Central memory CD8-positive, alpha-beta T cell (primary cell): ENCODE measurements around the gene RTN1.

Experiments used
- ATAC-seq: fragments of 150-1000 bp; cut with Tn5 transposase; replicated peaks from 2 replicates; pipeline ENCODE4 v1.10.0; 2022; ENCODE audit warnings: mild to moderate bottlenecking, moderate FRiP score, moderate number of reproducible peaks; ENCODE audit not compliant: poor library complexity, severe bottlenecking; ENCODE audit errors: extremely low read depth
- DNase-seq, 2 donors: peaks; one replicate each; pipeline ENCODE4 v3.0.0; 2021; ENCODE audit warnings: low spot score in 2 of 2
- H3K27ac Mint-ChIP-seq: one replicate; pipeline ENCODE4 v1.8.0; 2022; ENCODE audit warnings: low read depth, mild to moderate bottlenecking, moderate library complexity, mixed read lengths
- H3K27me3 Mint-ChIP-seq: one replicate; pipeline ENCODE4 v1.8.0; 2022; ENCODE audit warnings: mixed read lengths
- H3K36me3 Mint-ChIP-seq: one replicate; pipeline ENCODE4 v1.8.0; 2022; ENCODE audit warnings: mild to moderate bottlenecking, moderate library complexity, mixed read lengths; ENCODE audit not compliant: insufficient read depth
- H3K4me1 Mint-ChIP-seq: one replicate; pipeline ENCODE4 v1.8.0; 2022; ENCODE audit warnings: mixed read lengths
- H3K4me3 Mint-ChIP-seq: one replicate; pipeline ENCODE4 v1.8.0; 2022; ENCODE audit warnings: mild to moderate bottlenecking, moderate library complexity, mixed read lengths
- H3K9me3 Mint-ChIP-seq: one replicate; pipeline ENCODE4 v1.8.0; 2022; ENCODE audit warnings: mixed read lengths

Gene RTN1

GRCh38 chr14:59627011-59627520 is 243.5 kb downstream of the RTN1 start:
- Mint-ChIP-seq H3K9me3 (no peaks in the 10 kb centered on the region), H3K4me3 (no peak overlapping the region), H3K27ac (no peak overlapping the region), H3K36me3 (no peaks in the 10 kb centered on the region), H3K27me3 (peaks cover 44% of the 10 kb centered on the region), H3K4me1 (no peaks in the 10 kb centered on the region)
- ATAC-seq: no peak
- no peak for DNase-seq

GRCh38 chr14:59622631-59623030 is 247.9 kb downstream of the RTN1 start:
- no peak overlapping the region for H3K27ac Mint-ChIP-seq
- H3K4me3 Mint-ChIP-seq: no peak overlapping the region
- H3K36me3 Mint-ChIP-seq: no peaks in the 10 kb centered on the region
- H3K4me1 Mint-ChIP-seq: no peaks in the 10 kb centered on the region
- ATAC-seq (no peak), DNase-seq (no peak)
- peaks cover 35% of the 10 kb centered on the region for H3K27me3 Mint-ChIP-seq
- H3K9me3 Mint-ChIP-seq: no peaks in the 10 kb centered on the region

GRCh38 chr14:59619061-59619460 is 251.5 kb downstream of the RTN1 start:
- no peaks in the 10 kb centered on the region for H3K36me3 Mint-ChIP-seq
- no peaks in the 10 kb centered on the region for H3K4me1 Mint-ChIP-seq
- peaks cover 40% of the 10 kb centered on the region for H3K27me3 Mint-ChIP-seq
- H3K4me3 Mint-ChIP-seq: no peak overlapping the region
- no peaks in the 10 kb centered on the region for H3K9me3 Mint-ChIP-seq
- DNase-seq: no peak
- no peak overlapping the region for H3K27ac Mint-ChIP-seq
- ATAC-seq: no peak

- Mint-ChIP-seq H3K27ac (no peak overlapping the region), H3K27me3 (peaks cover 32% of the 10 kb centered on the region), H3K36me3 (no peaks in the 10 kb centered on the region), H3K9me3 (no peaks in the 10 kb centered on the region), H3K4me3 (no peak overlapping the region), H3K4me1 (no peaks in the 10 kb centered on the region)
- DNase-seq (no peak), ATAC-seq (no peak)
These were observed 269.5 kb downstream of the RTN1 start for GRCh38 chr14:59601056-59601455.

GRCh38 chr14:59600211-59600945 is 270.2 kb downstream of the RTN1 start:
- DNase-seq (no peak), ATAC-seq (no peak)
- H3K4me1 Mint-ChIP-seq: no peaks in the 10 kb centered on the region
- no peak overlapping the region for H3K27ac Mint-ChIP-seq
- H3K27me3 Mint-ChIP-seq: peaks cover 32% of the 10 kb centered on the region
- no peaks in the 10 kb centered on the region for H3K9me3 Mint-ChIP-seq
- H3K36me3 Mint-ChIP-seq: no peaks in the 10 kb centered on the region
- H3K4me3 Mint-ChIP-seq: no peak overlapping the region

- Mint-ChIP-seq H3K27ac (no peak overlapping the region), H3K9me3 (no peaks in the 10 kb centered on the region), H3K27me3 (peaks cover 23% of the 10 kb centered on the region), H3K36me3 (no peaks in the 10 kb centered on the region), H3K4me1 (no peaks in the 10 kb centered on the region), H3K4me3 (no peak overlapping the region)
- ATAC-seq (no peak), DNase-seq (no peak)
These were observed 275.5 kb downstream of the RTN1 start for GRCh38 chr14:59595071-59595470.

GRCh38 chr14:59591641-59592370 is 278.8 kb downstream of the RTN1 start:
- Mint-ChIP-seq H3K4me3 (no peak overlapping the region), H3K4me1 (no peaks in the 10 kb centered on the region), H3K27ac (no peak overlapping the region), H3K36me3 (no peaks in the 10 kb centered on the region), H3K27me3 (peaks cover 6% of the 10 kb centered on the region), H3K9me3 (no peaks in the 10 kb centered on the region)
- ATAC-seq: no peak
- DNase-seq: no peak

GRCh38 chr14:59588101-59588500 is 282.5 kb downstream of the RTN1 start:
- Mint-ChIP-seq H3K27ac (no peak overlapping the region), H3K4me3 (no peak overlapping the region), H3K27me3 (no peaks in the 10 kb centered on the region), H3K9me3 (no peaks in the 10 kb centered on the region), H3K36me3 (no peaks in the 10 kb centered on the region), H3K4me1 (peaks cover 5% of the 10 kb centered on the region)
- ATAC-seq: no peak
- DNase-seq: no peak

- H3K27ac Mint-ChIP-seq: no peak overlapping the region
- DNase-seq (no peak), ATAC-seq (no peak)
- H3K27me3 Mint-ChIP-seq: no peaks in the 10 kb centered on the region
- no peaks in the 10 kb centered on the region for H3K9me3 Mint-ChIP-seq
- peaks cover 5% of the 10 kb centered on the region for H3K4me1 Mint-ChIP-seq
- H3K4me3 Mint-ChIP-seq: no peak overlapping the region
- H3K36me3 Mint-ChIP-seq: no peaks in the 10 kb centered on the region
These were observed 284.6 kb downstream of the RTN1 start for GRCh38 chr14:59585891-59586554.

GRCh38 chr14:59583755-59584154 is 286.8 kb downstream of the RTN1 start:
- Mint-ChIP-seq H3K4me1 (peaks cover 5% of the 10 kb centered on the region), H3K27me3 (no peaks in the 10 kb centered on the region), H3K36me3 (no peaks in the 10 kb centered on the region), H3K27ac (no peak overlapping the region), H3K9me3 (no peaks in the 10 kb centered on the region), H3K4me3 (no peak overlapping the region)
- DNase-seq (no peak), ATAC-seq (no peak)

- DNase-seq: no peak
- no peak overlapping the region for H3K27ac Mint-ChIP-seq
- H3K4me3 Mint-ChIP-seq: no peak overlapping the region
- H3K36me3 Mint-ChIP-seq: no peaks in the 10 kb centered on the region
- ATAC-seq: no peak
- peaks cover 7% of the 10 kb centered on the region for H3K27me3 Mint-ChIP-seq
- peaks cover 5% of the 10 kb centered on the region for H3K4me1 Mint-ChIP-seq
- H3K9me3 Mint-ChIP-seq: no peaks in the 10 kb centered on the region
These were observed 287.6 kb downstream of the RTN1 start for GRCh38 chr14:59582845-59583509.

GRCh38 chr14:59582161-59582560 is 288.4 kb downstream of the RTN1 start:
- H3K9me3 Mint-ChIP-seq: no peaks in the 10 kb centered on the region
- H3K36me3 Mint-ChIP-seq: no peaks in the 10 kb centered on the region
- no peak for DNase-seq
- peaks cover 5% of the 10 kb centered on the region for H3K4me1 Mint-ChIP-seq
- ATAC-seq: no peak
- H3K4me3 Mint-ChIP-seq: no peak overlapping the region
- no peak overlapping the region for H3K27ac Mint-ChIP-seq
- peaks cover 12% of the 10 kb centered on the region for H3K27me3 Mint-ChIP-seq
